HG03565 (cell line): ENCODE measurements around the gene CAPN9.

Experiments
- ATAC-seq: cut with Tn5 transposase; IDR thresholded peaks from one replicate; pipeline ENCODE4 v1.9.1; 2021; ENCODE audit warnings: mild to moderate bottlenecking, moderate library complexity; ENCODE audit not compliant: unreplicated experiment

The CAPN9 gene

GRCh38 chr1:230794871-230795605 lies 47.9 kb downstream of the CAPN9 start:
- no peak for ATAC-seq

GRCh38 chr1:230796626-230797025 lies 49.4 kb downstream of the CAPN9 start:
- no peak for ATAC-seq

- ATAC-seq: no peak
These were observed 50.3 kb downstream of the CAPN9 start for GRCh38 chr1:230797376-230797920.

GRCh38 chr1:230797942-230798365 lies 50.8 kb downstream of the CAPN9 start:
- no peak for ATAC-seq

- no peak for ATAC-seq
These were observed 51.3 kb downstream of the CAPN9 start for GRCh38 chr1:230798491-230798890.

- no peak for ATAC-seq
These were observed 54.0 kb downstream of the CAPN9 start for GRCh38 chr1:230800891-230801840.

- ATAC-seq: no peak
These were observed 57.2 kb downstream of the CAPN9 start for GRCh38 chr1:230804396-230804795.

- ATAC-seq: no peak
These were observed 59.4 kb downstream of the CAPN9 start for GRCh38 chr1:230806552-230806951.

GRCh38 chr1:230807029-230807428 lies 59.8 kb downstream of the CAPN9 start:
- no peak for ATAC-seq

GRCh38 chr1:230807561-230808280 lies 60.5 kb downstream of the CAPN9 start:
- ATAC-seq: no peak

- ATAC-seq: no peak
These were observed 61.2 kb downstream of the CAPN9 start for GRCh38 chr1:230808281-230808872.

- no peak for ATAC-seq
These were observed 62.2 kb downstream of the CAPN9 start for GRCh38 chr1:230809256-230809990.

GRCh38 chr1:230812568-230812967 lies 65.4 kb downstream of the CAPN9 start:
- no peak for ATAC-seq

- ATAC-seq: no peak
These were observed 67.9 kb downstream of the CAPN9 start for GRCh38 chr1:230814949-230815692.

- ATAC-seq: no peak
These were observed 68.8 kb downstream of the CAPN9 start for GRCh38 chr1:230816018-230816417.

- no peak for ATAC-seq
These were observed 71.2 kb downstream of the CAPN9 start for GRCh38 chr1:230818367-230818766.

GRCh38 chr1:230818901-230819300 lies 71.7 kb downstream of the CAPN9 start:
- no peak for ATAC-seq

GRCh38 chr1:230819976-230820375 lies 72.8 kb downstream of the CAPN9 start:
- no peak for ATAC-seq

GRCh38 chr1:230820568-230820967 lies 73.4 kb downstream of the CAPN9 start:
- ATAC-seq: no peak
